BLaER1 treated with 17β-estradiol and CSF1 and Interleukin-3, amounts not matched to agents 10 nM and 100 nM (cell line): ENCODE data around the gene SLC25A22.

ENCODE experiments used
- H3K27ac ChIP-seq, 11 experiments: shearing (Covaris generic); formaldehyde crosslinking; 2 replicates each; pipeline ENCODE4 v1.8.1; 2022
- H3K27me3 ChIP-seq, 11 experiments: shearing (Covaris generic); formaldehyde crosslinking; 2 replicates each; pipeline ENCODE4 v1.8.1; 2022
- H3K36me3 ChIP-seq, 11 experiments: shearing (Covaris generic); formaldehyde crosslinking; 2 replicates each; pipeline ENCODE4 v1.8.1; 2022
- H3K4me1 ChIP-seq, 10 experiments: shearing (Covaris generic); formaldehyde crosslinking; 2 replicates each; pipeline ENCODE4 v1.8.1; 2022
- H3K4me2 ChIP-seq, 11 experiments: shearing (Covaris generic); formaldehyde crosslinking; 2 replicates each; pipeline ENCODE4 v1.8.1; 2022
- H3K4me3 ChIP-seq, 10 experiments: shearing (Covaris generic); formaldehyde crosslinking; 2 replicates each; pipeline ENCODE4 v1.8.1; 2022
- H3K9ac ChIP-seq, 11 experiments: shearing (Covaris generic); formaldehyde crosslinking; 2 replicates each; pipeline ENCODE4 v1.8.1; 2022
- H3K9me3 ChIP-seq, 11 experiments: shearing (Covaris generic); formaldehyde crosslinking; replicated peaks in 1 of 11; 2 replicates each; pipeline ENCODE4 v1.8.1; 2022
- H4K20me1 ChIP-seq, 11 experiments: shearing (Covaris generic); formaldehyde crosslinking; 2 replicates each; pipeline ENCODE4 v1.8.1; 2022
- Cebpa-rat ChIP-seq, 11 experiments: shearing (Covaris generic); IDR thresholded peaks; 2 replicates each; pipeline ENCODE4 v1.8.1; 2022

SLC25A22 gene

GRCh38 chr11:779955-780532 lies 18.0 kb downstream of the SLC25A22 start:
- H4K20me1 ChIP-seq, result peaks cover 18 to 79% (median 49%) of the 10 kb centered on the region in 11 experiments
- no peaks in the 10 kb centered on the region for H3K9me3 ChIP-seq
- H3K4me3 ChIP-seq, result no peak overlapping the region
- peak overlapping the region in 6 of 11 experiments; percentile 2 to 28 (median 17); a peak in 2 of 22 replicates for H3K9ac ChIP-seq
- H3K27ac ChIP-seq, result no peak overlapping the region; a peak in 1 of 22 replicates
- TF ChIP-seq Cebpa-rat (IDR thresholded peaks at IDR 0.05), result no peak
- peaks cover 7 to 36% (median 20%) of the 10 kb centered on the region in 11 experiments; a peak in 20 of 22 replicates for H3K36me3 ChIP-seq
- peak overlapping the region in 9 of 11 experiments; percentile 12 to 98 (median 96); a peak in 15 of 22 replicates for H3K4me2 ChIP-seq
- H3K4me1 ChIP-seq, result peaks cover 52 to 85% (median 77%) of the 10 kb centered on the region in 10 experiments
- no peaks in the 10 kb centered on the region for H3K27me3 ChIP-seq

- Histone ChIP-seq H3K9ac (peak overlapping the region in 10 of 11 experiments; percentile 88 to 98 (median 96); a peak in 13 of 22 replicates), H3K36me3 (peaks cover 15 to 43% (median 27%) of the 10 kb centered on the region in 11 experiments; a peak in 21 of 22 replicates), H4K20me1 (peaks cover 26 to 79% (median 55%) of the 10 kb centered on the region in 11 experiments), H3K4me3 (peak overlapping the region in 5 of 10 experiments; percentile 67 to 90 (median 89); a peak in 6 of 20 replicates), H3K27ac (peak overlapping the region in 5 of 11 experiments; percentile 1 to 94 (median 93); a peak in 3 of 22 replicates), H3K4me1 (peaks cover 59 to 85% (median 78%) of the 10 kb centered on the region in 10 experiments), H3K9me3 (no peaks in the 10 kb centered on the region), H3K4me2 (peak overlapping the region; percentile 81 to 100 (median 97)), H3K27me3 (no peaks in the 10 kb centered on the region)
- no peak for TF ChIP-seq Cebpa-rat (IDR thresholded peaks at IDR 0.05)
Observed at GRCh38 chr11:778976-779954, 18.8 kb downstream of the SLC25A22 start.

DNA sequence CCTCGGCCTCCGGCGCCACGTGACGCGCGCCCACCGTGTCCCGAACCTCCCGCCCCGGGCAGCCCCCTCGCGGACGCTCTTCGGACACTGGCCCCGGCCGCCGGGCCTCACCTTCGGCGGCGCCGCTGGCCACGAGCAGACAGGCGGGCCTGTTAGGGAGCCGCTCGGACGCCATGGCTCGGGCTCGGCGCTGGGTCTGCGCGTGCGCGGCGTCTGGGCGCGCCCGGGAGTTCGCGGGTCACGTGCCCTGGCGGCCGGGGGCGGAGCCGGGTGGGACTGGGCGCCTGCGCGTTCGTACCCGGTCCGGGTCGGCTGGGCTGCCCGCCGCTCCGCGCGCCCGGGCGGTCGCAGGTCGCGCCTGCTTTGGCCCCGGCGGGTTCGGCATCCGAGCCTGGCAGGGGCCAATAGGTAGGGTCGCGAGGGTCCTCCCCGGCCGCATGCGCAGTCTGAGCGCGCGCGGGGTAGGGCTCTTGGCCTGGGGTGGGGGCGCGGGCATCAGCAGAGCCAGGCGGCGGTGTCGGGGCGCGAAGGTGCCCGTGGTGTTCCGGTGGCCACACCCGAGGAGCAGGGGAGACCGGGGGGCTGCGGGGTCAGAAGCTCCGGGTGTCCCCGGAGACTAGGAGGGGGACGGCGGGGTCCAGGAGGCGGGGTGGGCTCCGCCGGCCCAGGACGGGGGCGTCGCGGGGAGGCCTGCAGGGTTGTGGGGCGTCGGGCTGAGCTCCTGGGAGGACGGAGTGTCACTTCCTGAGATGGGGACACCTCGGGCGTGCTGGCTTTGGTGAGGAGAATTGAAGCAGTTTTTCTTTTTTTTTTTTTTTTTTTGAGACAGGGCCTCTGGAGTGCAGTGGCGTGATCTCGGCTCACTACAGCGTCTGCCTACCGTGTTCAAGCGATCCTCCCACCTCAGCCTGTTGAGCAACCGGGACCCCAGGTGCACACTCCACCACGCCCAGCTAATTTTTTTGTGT lies 20.5 kb downstream of the SLC25A22 start, which contains the start of gene GATD1:
Gene GATD1, minus strand, starts transcription at position 200 of the 968 bp plus-strand sequence. Its CDS starts 25 bp downstream, at position 175.
- Histone ChIP-seq H4K20me1 (peaks cover 43 to 85% (median 68%) of the 10 kb centered on the region in 11 experiments), H3K36me3 (peaks cover 29 to 55% (median 41%) of the 10 kb centered on the region in 11 experiments), H3K27ac (peak within 1 kb of the TSS; percentile 54 to 95 (median 93)), H3K9me3 (no peaks in the 10 kb centered on the region), H3K27me3 (no peaks in the 10 kb centered on the region), H3K9ac (peak within 1 kb of the TSS; percentile 88 to 98 (median 96)), H3K4me2 (peak within 1 kb of the TSS; percentile 93 to 100 (median 97)), H3K4me3 (peak within 1 kb of the TSS; percentile 67 to 98 (median 90)), H3K4me1 (peaks cover 59 to 77% (median 72%) of the 10 kb centered on the region in 10 experiments)
- no peak for TF ChIP-seq Cebpa-rat (IDR thresholded peaks at IDR 0.05)

- peaks cover 37 to 62% (median 47%) of the 10 kb centered on the region in 11 experiments for H3K36me3 ChIP-seq
- no peaks in the 10 kb centered on the region for H3K9me3 ChIP-seq
- peak overlapping the region; percentile 82 to 100 (median 97) for H3K4me2 ChIP-seq
- peaks cover 42 to 85% (median 72%) of the 10 kb centered on the region in 11 experiments for H4K20me1 ChIP-seq
- peak overlapping the region; percentile 54 to 95 (median 93) for H3K27ac ChIP-seq
- H3K9ac ChIP-seq, result peak overlapping the region; percentile 88 to 98 (median 96)
- no peak for TF ChIP-seq Cebpa-rat (IDR thresholded peaks at IDR 0.05)
- peaks cover 55 to 69% (median 64%) of the 10 kb centered on the region in 10 experiments for H3K4me1 ChIP-seq
- no peaks in the 10 kb centered on the region for H3K27me3 ChIP-seq
- peak overlapping the region; percentile 67 to 98 (median 90) for H3K4me3 ChIP-seq
Observed at GRCh38 chr11:776561-777287, 21.4 kb downstream of the SLC25A22 start.

DNA sequence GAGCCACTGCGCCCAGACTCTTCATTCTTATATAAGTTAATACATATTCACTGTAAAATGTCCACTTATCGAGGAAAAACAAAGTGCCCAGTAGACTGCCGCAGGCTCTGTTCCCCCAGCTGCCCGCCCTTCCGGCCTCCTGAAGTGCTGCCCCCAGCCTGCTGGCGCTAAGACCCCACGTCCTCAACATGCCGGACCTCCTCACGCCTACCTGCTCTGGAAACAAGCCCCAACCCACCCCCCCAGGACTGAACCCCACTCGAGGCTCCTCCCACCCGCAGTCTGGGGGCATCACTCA lies 21.9 kb downstream of the SLC25A22 start:
- H3K4me3 ChIP-seq, result peak overlapping the region; percentile 67 to 98 (median 90)
- H3K4me2 ChIP-seq, result peak overlapping the region; percentile 82 to 100 (median 94)
- H3K27ac ChIP-seq, result peak overlapping the region; percentile 54 to 95 (median 93); a peak in 21 of 22 replicates
- peak overlapping the region; percentile 88 to 98 (median 96) for H3K9ac ChIP-seq
- H3K27me3 ChIP-seq, result no peaks in the 10 kb centered on the region
- H3K4me1 ChIP-seq, result peaks cover 53 to 65% (median 61%) of the 10 kb centered on the region in 10 experiments
- H3K36me3 ChIP-seq, result peaks cover 42 to 67% (median 52%) of the 10 kb centered on the region in 11 experiments
- TF ChIP-seq Cebpa-rat (IDR thresholded peaks at IDR 0.05), result no peak
- no peaks in the 10 kb centered on the region for H3K9me3 ChIP-seq
- H4K20me1 ChIP-seq, result peaks cover 45 to 85% (median 77%) of the 10 kb centered on the region in 11 experiments

DNA sequence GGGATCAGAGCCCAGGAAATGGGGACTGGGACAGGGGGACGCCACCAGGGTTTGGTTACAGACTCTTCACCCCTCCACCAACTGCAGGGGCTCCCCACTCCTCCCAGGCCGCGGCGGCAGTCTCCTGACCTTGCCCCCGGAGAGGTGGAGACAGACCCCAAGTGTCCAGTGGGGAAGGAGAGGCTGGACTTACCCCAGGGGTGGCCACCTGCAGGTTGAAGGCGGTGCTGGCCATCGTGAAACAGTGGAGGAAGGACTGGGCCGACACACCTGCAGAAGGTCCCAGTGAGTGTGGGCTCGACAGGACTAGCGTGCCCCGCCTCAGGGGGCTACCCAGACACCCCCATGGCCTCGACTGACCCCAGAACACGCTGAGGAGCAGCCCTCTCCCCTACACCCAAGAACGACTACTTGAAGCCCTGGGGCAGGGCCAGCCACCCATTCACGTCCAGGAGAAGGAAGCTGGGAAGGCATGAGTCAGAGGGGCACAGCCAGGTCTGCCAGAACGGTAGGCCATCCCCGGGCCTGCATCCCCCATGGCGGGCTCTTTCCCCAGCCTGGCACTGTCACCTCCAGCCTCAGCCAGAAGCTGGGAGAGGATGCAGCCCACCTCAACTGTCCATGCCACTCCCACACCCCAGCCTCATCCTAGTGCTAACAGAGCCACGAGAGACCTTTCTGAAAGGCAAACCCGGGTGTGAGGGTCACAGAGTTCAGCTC lies 23.0 kb downstream of the SLC25A22 start:
- Histone ChIP-seq H3K9ac (peak overlapping the region; percentile 88 to 98 (median 96); a peak in 21 of 22 replicates), H3K9me3 (no peaks in the 10 kb centered on the region), H3K27me3 (no peaks in the 10 kb centered on the region), H3K4me1 (peaks cover 45 to 54% (median 50%) of the 10 kb centered on the region in 10 experiments), H3K4me2 (peak overlapping the region; percentile 82 to 100 (median 94)), H4K20me1 (peaks cover 57 to 88% (median 82%) of the 10 kb centered on the region in 11 experiments), H3K27ac (peak overlapping the region in 6 of 11 experiments; percentile 1 to 93 (median 28); a peak in 7 of 22 replicates), H3K36me3 (peaks cover 52 to 72% (median 59%) of the 10 kb centered on the region in 11 experiments), H3K4me3 (peak overlapping the region in 8 of 10 experiments; percentile 21 to 98 (median 90); a peak in 10 of 20 replicates)
- TF ChIP-seq Cebpa-rat (IDR thresholded peaks at IDR 0.05), result no peak

DNA sequence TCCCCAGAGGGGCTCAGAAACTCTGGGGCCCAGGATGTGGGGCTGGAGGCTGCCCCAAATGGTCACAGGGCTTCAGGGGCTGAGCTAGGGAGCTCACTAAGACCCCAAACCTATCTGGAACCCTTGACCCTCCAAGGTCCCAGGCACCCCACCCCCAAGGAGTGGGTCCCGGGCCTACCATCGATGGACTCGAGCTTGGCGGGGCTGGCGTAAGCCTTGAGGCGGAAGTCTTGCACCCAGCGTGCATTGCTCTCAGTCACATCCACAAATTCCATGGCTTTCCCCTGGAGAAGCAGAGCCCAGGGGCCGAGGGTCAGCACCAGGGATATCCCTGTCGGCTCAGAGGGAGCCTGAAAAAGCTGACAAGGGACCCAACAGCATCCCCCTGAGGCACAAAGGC lies 24.3 kb downstream of the SLC25A22 start:
- H3K4me3 ChIP-seq, result no peak overlapping the region
- H3K9me3 ChIP-seq, result no peaks in the 10 kb centered on the region
- peaks cover 56 to 71% (median 63%) of the 10 kb centered on the region in 11 experiments for H3K36me3 ChIP-seq
- H3K27me3 ChIP-seq, result no peaks in the 10 kb centered on the region
- TF ChIP-seq Cebpa-rat (IDR thresholded peaks at IDR 0.05), result no peak
- peak overlapping the region in 5 of 11 experiments; percentile 6 to 91 (median 17); a peak in 5 of 22 replicates for H3K4me2 ChIP-seq
- H3K9ac ChIP-seq, result peak overlapping the region; percentile 33 to 97 (median 57); a peak in 19 of 22 replicates
- peak overlapping the region in 2 of 11 experiments; percentile 11 to 16; a peak in 1 of 22 replicates for H3K27ac ChIP-seq
- peaks cover 35 to 43% (median 38%) of the 10 kb centered on the region in 10 experiments for H3K4me1 ChIP-seq
- H4K20me1 ChIP-seq, result peaks cover 57 to 88% (median 79%) of the 10 kb centered on the region in 11 experiments
